Activated naive CD8-positive, alpha-beta T cell treated with anti-CD3 and anti-CD28 coated beads, Interleukin-2, amount 50 U/mL, for 24 hours (primary cell): Measurements from ENCODE around the gene PILRB.
A peak's percentile ranks its signal among the peaks of the same experiment; 100 is the strongest.
"Not testable (repeated sequence)": the region's sequence is repeated elsewhere in the genome, so short reads cannot be mapped to it uniquely, and the experiment has no call there.

ENCODE experiments used
- ATAC-seq: fragments of 150-1000 bp; cut with Tn5 transposase; one replicate; pipeline ENCODE4 v1.10.0; 2021
- DNase-seq: peaks from one replicate; pipeline ENCODE4 v3.0.0; 2021
- H3K27ac Mint-ChIP-seq: one replicate; pipeline ENCODE4 v1.8.0; 2021; ENCODE audit warnings: mild to moderate bottlenecking, mixed read lengths
- H3K27me3 Mint-ChIP-seq: one replicate; pipeline ENCODE4 v1.8.0; 2021; ENCODE audit warnings: mixed read lengths
- H3K36me3 Mint-ChIP-seq: one replicate; pipeline ENCODE4 v1.8.0; 2021; ENCODE audit warnings: low read depth, mixed read lengths
- H3K4me1 Mint-ChIP-seq: one replicate; pipeline ENCODE4 v1.8.0; 2021; ENCODE audit warnings: mixed read lengths
- H3K4me3 Mint-ChIP-seq: one replicate; pipeline ENCODE4 v1.8.0; 2021; ENCODE audit warnings: mild to moderate bottlenecking, moderate library complexity, mixed read lengths
- H3K9me3 Mint-ChIP-seq: one replicate; pipeline ENCODE4 v1.8.0; 2021; ENCODE audit warnings: mixed read lengths

PILRB gene

GRCh38 chr7:100378114-100378755 is 20.3 kb downstream of the PILRB start:
- Mint-ChIP-seq H3K36me3 (no peaks in the 10 kb centered on the region), H3K4me3 (no peak overlapping the region), H3K9me3 (no peaks in the 10 kb centered on the region), H3K4me1 (peaks cover 23% of the 10 kb centered on the region), H3K27me3 (no peaks in the 10 kb centered on the region), H3K27ac (no peak overlapping the region)
- ATAC-seq (no peak), DNase-seq (no peak)

GRCh38 chr7:100380196-100380595 is 22.3 kb downstream of the PILRB start:
- Mint-ChIP-seq H3K27ac (no peak overlapping the region), H3K9me3 (no peaks in the 10 kb centered on the region), H3K4me1 (peaks cover 14% of the 10 kb centered on the region), H3K27me3 (peaks cover 3% of the 10 kb centered on the region), H3K4me3 (no peak overlapping the region), H3K36me3 (no peaks in the 10 kb centered on the region)
- ATAC-seq: no peak
- DNase-seq: no peak

GRCh38 chr7:100381531-100382233 is 23.8 kb downstream of the PILRB start:
- not testable (repeated sequence) for H3K4me3 Mint-ChIP-seq, H3K36me3 Mint-ChIP-seq, DNase-seq, H3K27ac Mint-ChIP-seq, ATAC-seq, H3K9me3 Mint-ChIP-seq, H3K27me3 Mint-ChIP-seq
- peaks cover 12% of the 10 kb centered on the region for H3K4me1 Mint-ChIP-seq

GRCh38 chr7:100382234-100382853 is 24.4 kb downstream of the PILRB start:
- H3K4me3 Mint-ChIP-seq, H3K27me3 Mint-ChIP-seq, H3K9me3 Mint-ChIP-seq, H3K27ac Mint-ChIP-seq, H3K36me3 Mint-ChIP-seq: not testable (repeated sequence)
- ATAC-seq (peak; percentile 57), DNase-seq (peak; percentile 12)
- H3K4me1 Mint-ChIP-seq: peaks cover 12% of the 10 kb centered on the region

- H3K9me3 Mint-ChIP-seq: no peaks in the 10 kb centered on the region
- no peak overlapping the region for H3K27ac Mint-ChIP-seq
- no peak for DNase-seq
- H3K36me3 Mint-ChIP-seq: no peaks in the 10 kb centered on the region
- peaks cover 12% of the 10 kb centered on the region for H3K4me1 Mint-ChIP-seq
- no peak overlapping the region for H3K4me3 Mint-ChIP-seq
- no peak for ATAC-seq
- peaks cover 8% of the 10 kb centered on the region for H3K27me3 Mint-ChIP-seq
Observed at GRCh38 chr7:100384628-100385294, 26.8 kb downstream of the PILRB start.

- no peaks in the 10 kb centered on the region for H3K9me3 Mint-ChIP-seq
- peaks cover 15% of the 10 kb centered on the region for H3K27me3 Mint-ChIP-seq
- no peak overlapping the region for H3K4me3 Mint-ChIP-seq
- no peak overlapping the region for H3K27ac Mint-ChIP-seq
- DNase-seq (no peak), ATAC-seq (no peak)
- H3K4me1 Mint-ChIP-seq: peaks cover 12% of the 10 kb centered on the region
- no peaks in the 10 kb centered on the region for H3K36me3 Mint-ChIP-seq
Observed at GRCh38 chr7:100386940-100387339, 29.0 kb downstream of the PILRB start.

GRCh38 chr7:100387695-100388094 is 29.8 kb downstream of the PILRB start:
- H3K9me3 Mint-ChIP-seq: no peaks in the 10 kb centered on the region
- H3K4me3 Mint-ChIP-seq: no peak overlapping the region
- ATAC-seq: no peak
- H3K27ac Mint-ChIP-seq: no peak overlapping the region
- peaks cover 10% of the 10 kb centered on the region for H3K4me1 Mint-ChIP-seq
- peaks cover 15% of the 10 kb centered on the region for H3K27me3 Mint-ChIP-seq
- H3K36me3 Mint-ChIP-seq: no peaks in the 10 kb centered on the region
- DNase-seq: no peak

- DNase-seq: no peak
- Mint-ChIP-seq H3K27ac (no peak overlapping the region), H3K4me3 (no peak overlapping the region), H3K9me3 (no peaks in the 10 kb centered on the region), H3K36me3 (no peaks in the 10 kb centered on the region), H3K4me1 (peaks cover 4% of the 10 kb centered on the region), H3K27me3 (peaks cover 12% of the 10 kb centered on the region)
- ATAC-seq: no peak
Observed at GRCh38 chr7:100389437-100390088, 31.6 kb downstream of the PILRB start.

- no peak overlapping the region for H3K27ac Mint-ChIP-seq
- ATAC-seq: no peak
- peaks cover 4% of the 10 kb centered on the region for H3K4me1 Mint-ChIP-seq
- H3K36me3 Mint-ChIP-seq: no peaks in the 10 kb centered on the region
- no peak overlapping the region for H3K4me3 Mint-ChIP-seq
- H3K27me3 Mint-ChIP-seq: peaks cover 12% of the 10 kb centered on the region
- no peak for DNase-seq
- no peaks in the 10 kb centered on the region for H3K9me3 Mint-ChIP-seq
Observed at GRCh38 chr7:100390286-100391009, 32.5 kb downstream of the PILRB start.

- H3K4me3 Mint-ChIP-seq: no peak overlapping the region
- ATAC-seq: no peak
- DNase-seq: no peak
- H3K27ac Mint-ChIP-seq: no peak overlapping the region
- H3K9me3 Mint-ChIP-seq: no peaks in the 10 kb centered on the region
- peaks cover 16% of the 10 kb centered on the region for H3K27me3 Mint-ChIP-seq
- no peaks in the 10 kb centered on the region for H3K36me3 Mint-ChIP-seq
- H3K4me1 Mint-ChIP-seq: peaks cover 29% of the 10 kb centered on the region
Observed at GRCh38 chr7:100393233-100393905, 35.5 kb downstream of the PILRB start.

- Mint-ChIP-seq H3K36me3 (no peaks in the 10 kb centered on the region), H3K9me3 (no peaks in the 10 kb centered on the region), H3K27ac (no peak overlapping the region), H3K4me3 (no peak overlapping the region), H3K27me3 (peaks cover 16% of the 10 kb centered on the region), H3K4me1 (peaks cover 32% of the 10 kb centered on the region)
- ATAC-seq: no peak
- no peak for DNase-seq
Observed at GRCh38 chr7:100394077-100394476, 36.2 kb downstream of the PILRB start.

- peaks cover 6% of the 10 kb centered on the region for H3K27me3 Mint-ChIP-seq
- peak overlapping the region; percentile 54 for H3K4me3 Mint-ChIP-seq
- no peaks in the 10 kb centered on the region for H3K36me3 Mint-ChIP-seq
- peak overlapping the region; percentile 73 for H3K27ac Mint-ChIP-seq
- peaks cover 32% of the 10 kb centered on the region for H3K4me1 Mint-ChIP-seq
- no peaks in the 10 kb centered on the region for H3K9me3 Mint-ChIP-seq
- ATAC-seq (peak; percentile 96), DNase-seq (peak; percentile 46)
Observed at GRCh38 chr7:100396421-100396982, 38.6 kb downstream of the PILRB start.

GRCh38 chr7:100397315-100398081 is 39.6 kb downstream of the PILRB start:
- Mint-ChIP-seq H3K27me3 (peaks cover 6% of the 10 kb centered on the region), H3K4me3 (peak overlapping the region; percentile 54)

More at GRCh38 chr7:100397315-100398081, 39.6 kb downstream of the PILRB start:
- DNase-seq (no peak), ATAC-seq (no peak)
- Mint-ChIP-seq H3K9me3 (no peaks in the 10 kb centered on the region), H3K27ac (peak overlapping the region; percentile 73), H3K4me1 (peaks cover 32% of the 10 kb centered on the region), H3K36me3 (no peaks in the 10 kb centered on the region)
